ENCODE results near the gene GPX4.

DNA sequence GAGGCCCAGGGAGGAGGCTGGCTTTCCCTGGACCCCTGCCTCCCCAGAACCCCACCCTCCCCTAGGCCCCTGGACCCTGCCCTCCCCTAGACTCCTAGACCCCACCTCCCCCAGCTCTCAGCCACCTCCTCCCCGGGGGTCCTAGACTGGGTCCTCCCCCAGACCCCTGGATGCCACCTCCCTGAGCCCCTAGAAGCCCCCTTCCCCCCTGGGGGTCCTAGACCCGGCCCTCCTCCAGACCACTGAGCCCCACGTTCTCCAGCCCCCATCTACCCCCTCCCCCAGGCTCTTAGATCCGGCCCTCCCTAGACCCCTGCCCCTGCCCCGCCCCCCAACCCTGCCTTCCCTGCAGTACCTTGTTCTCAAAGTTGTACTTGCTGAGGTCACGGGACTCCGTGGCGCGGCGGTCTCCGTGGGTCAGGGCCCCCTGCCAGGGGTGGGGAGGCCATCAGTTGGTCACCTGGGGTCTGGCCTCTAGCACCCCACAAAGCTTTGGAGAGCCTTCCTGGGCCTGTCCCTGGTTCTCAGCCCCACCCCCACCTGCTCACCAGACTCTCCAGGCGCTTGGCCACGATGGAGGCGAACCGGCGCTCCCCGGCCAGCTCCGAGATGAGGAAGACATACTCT, 8.0 kb downstream of the GPX4 start:
- TF ChIP-seq EP300 (IDR thresholded peaks at IDR 0.05; ENCODE audit: low read depth in 2 of 2, low read length in 2 of 2) (no peak), EP300 (CRISPR knock-in tag; IDR thresholded peaks at IDR 0.05; ENCODE audit: borderline replicate concordance) (no peak), HNRNPL (IDR thresholded peaks at IDR 0.05; ENCODE audit: low read depth, low read length) (no peak), ETV5 (CRISPR knock-in tag; IDR thresholded peaks at IDR 0.05; ENCODE audit: borderline replicate concordance) (no peak), SP1 (IDR thresholded peaks at IDR 0.05) (no peak), SP1 (CRISPR knock-in tag; IDR thresholded peaks at IDR 0.05) (no peak), ATF1 (CRISPR knock-in tag; IDR thresholded peaks at IDR 0.05) (no peak), MAFK (conservative IDR thresholded peaks at IDR 0.05 in 1 of 2, IDR thresholded peaks at IDR 0.05 in 1 of 2; ENCODE audit: low read length in 2 of 2) (no peak), ZNF205 (CRISPR knock-in tag; IDR thresholded peaks at IDR 0.05) (no peak)
- TF ChIP-seq, protein P1, sequence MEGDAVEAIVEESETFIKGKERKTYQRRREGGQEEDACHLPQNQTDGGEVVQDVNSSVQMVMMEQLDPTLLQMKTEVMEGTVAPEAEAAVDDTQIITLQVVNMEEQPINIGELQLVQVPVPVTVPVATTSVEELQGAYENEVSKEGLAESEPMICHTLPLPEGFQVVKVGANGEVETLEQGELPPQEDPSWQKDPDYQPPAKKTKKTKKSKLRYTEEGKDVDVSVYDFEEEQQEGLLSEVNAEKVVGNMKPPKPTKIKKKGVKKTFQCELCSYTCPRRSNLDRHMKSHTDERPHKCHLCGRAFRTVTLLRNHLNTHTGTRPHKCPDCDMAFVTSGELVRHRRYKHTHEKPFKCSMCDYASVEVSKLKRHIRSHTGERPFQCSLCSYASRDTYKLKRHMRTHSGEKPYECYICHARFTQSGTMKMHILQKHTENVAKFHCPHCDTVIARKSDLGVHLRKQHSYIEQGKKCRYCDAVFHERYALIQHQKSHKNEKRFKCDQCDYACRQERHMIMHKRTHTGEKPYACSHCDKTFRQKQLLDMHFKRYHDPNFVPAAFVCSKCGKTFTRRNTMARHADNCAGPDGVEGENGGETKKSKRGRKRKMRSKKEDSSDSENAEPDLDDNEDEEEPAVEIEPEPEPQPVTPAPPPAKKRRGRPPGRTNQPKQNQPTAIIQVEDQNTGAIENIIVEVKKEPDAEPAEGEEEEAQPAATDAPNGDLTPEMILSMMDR (CRISPR knock-in tag; IDR thresholded peaks at IDR 0.05) = no peak
- TF ChIP-seq, protein P2, sequence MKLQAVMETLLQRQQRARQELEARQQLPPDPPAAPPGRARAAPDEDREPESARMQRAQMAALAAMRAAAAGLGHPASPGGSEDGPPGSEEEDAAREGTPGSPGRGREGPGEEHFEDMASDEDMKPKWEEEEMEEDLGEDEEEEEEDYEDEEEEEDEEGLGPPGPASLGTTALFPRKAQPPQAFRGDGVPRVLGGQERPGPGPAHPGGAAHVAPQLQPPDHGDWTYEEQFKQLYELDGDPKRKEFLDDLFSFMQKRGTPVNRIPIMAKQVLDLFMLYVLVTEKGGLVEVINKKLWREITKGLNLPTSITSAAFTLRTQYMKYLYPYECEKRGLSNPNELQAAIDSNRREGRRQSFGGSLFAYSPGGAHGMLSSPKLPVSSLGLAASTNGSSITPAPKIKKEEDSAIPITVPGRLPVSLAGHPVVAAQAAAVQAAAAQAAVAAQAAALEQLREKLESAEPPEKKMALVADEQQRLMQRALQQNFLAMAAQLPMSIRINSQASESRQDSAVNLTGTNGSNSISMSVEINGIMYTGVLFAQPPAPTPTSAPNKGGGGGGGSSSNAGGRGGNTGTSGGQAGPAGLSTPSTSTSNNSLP (IDR thresholded peaks at IDR 0.05; ENCODE audit: low read depth, low read length) = no peak
- TF ChIP-seq, protein P3, sequence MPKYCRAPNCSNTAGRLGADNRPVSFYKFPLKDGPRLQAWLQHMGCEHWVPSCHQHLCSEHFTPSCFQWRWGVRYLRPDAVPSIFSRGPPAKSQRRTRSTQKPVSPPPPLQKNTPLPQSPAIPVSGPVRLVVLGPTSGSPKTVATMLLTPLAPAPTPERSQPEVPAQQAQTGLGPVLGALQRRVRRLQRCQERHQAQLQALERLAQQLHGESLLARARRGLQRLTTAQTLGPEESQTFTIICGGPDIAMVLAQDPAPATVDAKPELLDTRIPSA (CRISPR knock-in tag; IDR thresholded peaks at IDR 0.05; ENCODE audit: borderline replicate concordance) = no peak
- TF ChIP-seq, protein P4, sequence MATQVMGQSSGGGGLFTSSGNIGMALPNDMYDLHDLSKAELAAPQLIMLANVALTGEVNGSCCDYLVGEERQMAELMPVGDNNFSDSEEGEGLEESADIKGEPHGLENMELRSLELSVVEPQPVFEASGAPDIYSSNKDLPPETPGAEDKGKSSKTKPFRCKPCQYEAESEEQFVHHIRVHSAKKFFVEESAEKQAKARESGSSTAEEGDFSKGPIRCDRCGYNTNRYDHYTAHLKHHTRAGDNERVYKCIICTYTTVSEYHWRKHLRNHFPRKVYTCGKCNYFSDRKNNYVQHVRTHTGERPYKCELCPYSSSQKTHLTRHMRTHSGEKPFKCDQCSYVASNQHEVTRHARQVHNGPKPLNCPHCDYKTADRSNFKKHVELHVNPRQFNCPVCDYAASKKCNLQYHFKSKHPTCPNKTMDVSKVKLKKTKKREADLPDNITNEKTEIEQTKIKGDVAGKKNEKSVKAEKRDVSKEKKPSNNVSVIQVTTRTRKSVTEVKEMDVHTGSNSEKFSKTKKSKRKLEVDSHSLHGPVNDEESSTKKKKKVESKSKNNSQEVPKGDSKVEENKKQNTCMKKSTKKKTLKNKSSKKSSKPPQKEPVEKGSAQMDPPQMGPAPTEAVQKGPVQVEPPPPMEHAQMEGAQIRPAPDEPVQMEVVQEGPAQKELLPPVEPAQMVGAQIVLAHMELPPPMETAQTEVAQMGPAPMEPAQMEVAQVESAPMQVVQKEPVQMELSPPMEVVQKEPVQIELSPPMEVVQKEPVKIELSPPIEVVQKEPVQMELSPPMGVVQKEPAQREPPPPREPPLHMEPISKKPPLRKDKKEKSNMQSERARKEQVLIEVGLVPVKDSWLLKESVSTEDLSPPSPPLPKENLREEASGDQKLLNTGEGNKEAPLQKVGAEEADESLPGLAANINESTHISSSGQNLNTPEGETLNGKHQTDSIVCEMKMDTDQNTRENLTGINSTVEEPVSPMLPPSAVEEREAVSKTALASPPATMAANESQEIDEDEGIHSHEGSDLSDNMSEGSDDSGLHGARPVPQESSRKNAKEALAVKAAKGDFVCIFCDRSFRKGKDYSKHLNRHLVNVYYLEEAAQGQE (IDR thresholded peaks at IDR 0.05; ENCODE audit: borderline replicate concordance in 1 of 2, low read depth in 1 of 2, low read length in 2 of 2) = no peak
- TF ChIP-seq, protein P5, sequence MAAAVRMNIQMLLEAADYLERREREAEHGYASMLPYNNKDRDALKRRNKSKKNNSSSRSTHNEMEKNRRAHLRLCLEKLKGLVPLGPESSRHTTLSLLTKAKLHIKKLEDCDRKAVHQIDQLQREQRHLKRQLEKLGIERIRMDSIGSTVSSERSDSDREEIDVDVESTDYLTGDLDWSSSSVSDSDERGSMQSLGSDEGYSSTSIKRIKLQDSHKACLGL (CRISPR knock-in tag; IDR thresholded peaks at IDR 0.05) = no peak
